ENCODE measurements around the gene MAD1L1. TPM values are rescaled to one million over a fixed set of nuclear protein-coding genes. Genes with fewer than 3 reads are reported as not detected.
A peak's percentile ranks its signal among the peaks of the same experiment; 100 is the strongest.
"Not testable (repeated sequence)": the region's sequence is repeated elsewhere in the genome, so short reads cannot be mapped to it uniquely, and the experiment has no call there.

Gene MAD1L1
- total RNA-seq, 2 experiments from 2014 or later: 157 to 160 TPM

DNA sequence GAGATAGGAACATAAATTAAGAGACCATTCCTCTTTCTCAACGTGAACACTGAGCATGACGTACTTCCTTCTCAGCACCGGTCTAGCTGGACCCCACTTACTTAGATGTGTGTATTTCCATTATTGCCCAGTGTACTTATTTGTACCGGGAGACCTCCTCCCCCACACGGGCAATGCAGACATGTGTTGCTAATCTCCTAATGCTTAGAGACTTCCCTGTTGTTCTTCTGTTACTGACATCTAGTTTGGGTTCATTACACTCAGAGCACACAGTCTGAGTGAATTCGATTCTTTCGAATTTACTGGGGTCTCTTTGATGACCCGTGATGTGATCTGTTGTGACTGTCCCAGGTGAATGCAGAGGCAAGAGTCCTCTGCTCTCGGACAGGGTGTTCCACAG, 260.0 kb downstream of the MAD1L1 start:
- no peak for DNase-seq
- H3K4me1 Mint-ChIP-seq (ENCODE audit: low read depth): peaks cover 31% of the 10 kb centered on the region
- peaks cover 5% of the 10 kb centered on the region for H3K4me1 ChIP-seq (ENCODE audit: insufficient read depth, low read length)

DNA sequence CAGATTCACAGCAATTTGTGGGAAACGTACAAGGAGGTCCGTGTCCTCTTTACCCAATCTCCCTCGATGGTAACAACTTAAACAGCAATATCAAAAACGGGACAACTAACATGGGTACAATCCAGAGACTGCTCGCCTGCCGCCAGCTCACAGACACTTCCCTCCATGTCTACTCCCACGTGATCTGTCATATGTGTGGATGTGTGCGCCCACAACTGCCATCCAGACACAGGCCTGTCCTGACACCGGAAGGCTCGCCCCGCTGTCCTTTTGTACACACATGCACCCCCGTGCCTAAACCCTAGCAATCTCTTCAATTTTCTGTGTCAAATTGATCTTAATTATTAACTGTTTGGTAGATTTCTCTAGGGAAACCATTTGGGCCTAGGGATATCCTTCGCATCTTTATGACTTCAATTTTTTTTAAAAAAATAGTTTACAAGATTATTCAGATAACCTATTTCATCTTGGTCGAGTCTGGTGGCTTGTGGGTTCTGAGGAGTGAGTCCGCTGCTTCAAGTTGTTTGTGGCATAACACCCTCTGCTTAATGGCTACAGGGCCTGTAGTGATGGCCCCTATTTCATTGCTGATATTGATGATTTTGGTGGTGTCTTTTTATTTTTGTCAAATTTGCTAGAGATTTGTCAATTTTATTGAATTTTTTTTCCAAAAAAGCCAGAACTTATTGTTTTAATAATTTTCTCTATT, 260.6 kb downstream of the MAD1L1 start:
- POLR2A ChIA-PET: no interaction called here

More for the DNA sequence above, 260.0 kb downstream of the MAD1L1 start:
- no peak overlapping the region for H3K27ac ChIP-seq (ENCODE audit: low read depth in 1 of 2, low read length in 2 of 2)
- no peak for ATAC-seq (ENCODE audit: poor library complexity)
- ChIA-PET POLR2A (no interaction called here), CTCF (no interaction called here)
- no peaks in the 10 kb centered on the region for H3K9me3 Mint-ChIP-seq
- H3K9me3 ChIP-seq (ENCODE audit: control insufficient read depth in 1 of 2, insufficient read depth in 1 of 2, low read length in 2 of 2): peaks cover 0 to 1% of the 10 kb centered on the region in 2 experiments
- TF ChIP-seq, protein P1, sequence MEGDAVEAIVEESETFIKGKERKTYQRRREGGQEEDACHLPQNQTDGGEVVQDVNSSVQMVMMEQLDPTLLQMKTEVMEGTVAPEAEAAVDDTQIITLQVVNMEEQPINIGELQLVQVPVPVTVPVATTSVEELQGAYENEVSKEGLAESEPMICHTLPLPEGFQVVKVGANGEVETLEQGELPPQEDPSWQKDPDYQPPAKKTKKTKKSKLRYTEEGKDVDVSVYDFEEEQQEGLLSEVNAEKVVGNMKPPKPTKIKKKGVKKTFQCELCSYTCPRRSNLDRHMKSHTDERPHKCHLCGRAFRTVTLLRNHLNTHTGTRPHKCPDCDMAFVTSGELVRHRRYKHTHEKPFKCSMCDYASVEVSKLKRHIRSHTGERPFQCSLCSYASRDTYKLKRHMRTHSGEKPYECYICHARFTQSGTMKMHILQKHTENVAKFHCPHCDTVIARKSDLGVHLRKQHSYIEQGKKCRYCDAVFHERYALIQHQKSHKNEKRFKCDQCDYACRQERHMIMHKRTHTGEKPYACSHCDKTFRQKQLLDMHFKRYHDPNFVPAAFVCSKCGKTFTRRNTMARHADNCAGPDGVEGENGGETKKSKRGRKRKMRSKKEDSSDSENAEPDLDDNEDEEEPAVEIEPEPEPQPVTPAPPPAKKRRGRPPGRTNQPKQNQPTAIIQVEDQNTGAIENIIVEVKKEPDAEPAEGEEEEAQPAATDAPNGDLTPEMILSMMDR (IDR thresholded peaks at IDR 0.05): no peak
- H3K36me3 Mint-ChIP-seq (ENCODE audit: low read depth): peaks cover 8% of the 10 kb centered on the region
- H3K27ac Mint-ChIP-seq: no peak overlapping the region
- H3K36me3 ChIP-seq (ENCODE audit: insufficient read depth, low read length): peaks cover 7% of the 10 kb centered on the region
- no peaks in the 10 kb centered on the region for H3K27me3 Mint-ChIP-seq
- no peak overlapping the region for H3K4me3 ChIP-seq (ENCODE audit: low read length)
- no peaks in the 10 kb centered on the region for H3K27me3 ChIP-seq (ENCODE audit: control insufficient read depth in 1 of 2, insufficient read depth in 2 of 2, low read length in 2 of 2)
- intact Hi-C loops (cut with DNase I, micrococcal nuclease): no loop called here
- H3K4me3 Mint-ChIP-seq: no peak overlapping the region

DNA sequence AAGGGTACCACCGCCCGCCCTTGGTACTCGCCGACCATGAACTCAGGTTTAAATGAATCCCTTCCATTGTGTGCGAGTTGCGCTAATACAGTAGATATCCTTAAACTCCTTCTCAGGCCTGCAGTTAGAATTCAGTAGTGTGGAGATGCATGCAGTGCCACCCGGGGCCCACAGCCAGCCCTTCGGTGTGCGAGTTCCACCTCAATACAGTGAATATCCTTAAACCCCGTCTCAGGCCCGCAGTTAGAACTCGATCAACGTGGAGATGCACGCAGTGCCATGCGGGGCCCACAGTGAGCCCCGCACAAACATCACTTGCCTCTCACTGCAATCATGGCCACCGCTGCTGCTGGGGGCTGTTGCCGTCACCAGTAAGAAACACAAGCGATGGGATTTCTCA, 261.9 kb downstream of the MAD1L1 start:
- Histone ChIP-seq H3K4me3 (ENCODE audit: low read length) (no peak overlapping the region), H3K36me3 (ENCODE audit: insufficient read depth, low read length) (peaks cover 8% of the 10 kb centered on the region), H3K27me3 (ENCODE audit: control insufficient read depth in 1 of 2, insufficient read depth in 2 of 2, low read length in 2 of 2) (no peaks in the 10 kb centered on the region), H3K27ac (ENCODE audit: low read depth in 1 of 2, low read length in 2 of 2) (no peak overlapping the region), H3K4me1 (ENCODE audit: insufficient read depth, low read length) (peaks cover 5% of the 10 kb centered on the region), H3K9me3 (ENCODE audit: control insufficient read depth in 1 of 2, insufficient read depth in 1 of 2, low read length in 2 of 2) (no peaks in the 10 kb centered on the region)
- TF ChIP-seq, protein P1 (IDR thresholded peaks at IDR 0.05): no peak
- intact Hi-C loops (cut with DNase I, micrococcal nuclease): no loop called here
- Mint-ChIP-seq H3K4me3 (no peak overlapping the region), H3K27ac (no peak overlapping the region), H3K9me3 (no peaks in the 10 kb centered on the region), H3K27me3 (no peaks in the 10 kb centered on the region), H3K36me3 (ENCODE audit: low read depth) (peaks cover 15% of the 10 kb centered on the region), H3K4me1 (ENCODE audit: low read depth) (peaks cover 23% of the 10 kb centered on the region)
- POLR2A ChIA-PET: interaction anchor here (1.5 kb wide), 2 partner anchors 31 to 44 kb away, joined by 9 to 10 read pairs; no protein-coding TSS in a partner anchor
- CTCF ChIA-PET: no interaction called here
- ATAC-seq (ENCODE audit: poor library complexity) (no peak), DNase-seq (no peak)

More for the DNA sequence above, 260.6 kb downstream of the MAD1L1 start:
- ATAC-seq (ENCODE audit: poor library complexity): no peak
- Mint-ChIP-seq H3K36me3 (ENCODE audit: low read depth) (peaks cover 14% of the 10 kb centered on the region), H3K9me3 (no peaks in the 10 kb centered on the region), H3K4me1 (ENCODE audit: low read depth) (peaks cover 31% of the 10 kb centered on the region), H3K4me3 (no peak overlapping the region), H3K27me3 (no peaks in the 10 kb centered on the region), H3K27ac (no peak overlapping the region)
- Histone ChIP-seq H3K27me3 (ENCODE audit: control insufficient read depth in 1 of 2, insufficient read depth in 2 of 2, low read length in 2 of 2) (no peaks in the 10 kb centered on the region), H3K4me1 (ENCODE audit: insufficient read depth, low read length) (peaks cover 5% of the 10 kb centered on the region), H3K36me3 (ENCODE audit: insufficient read depth, low read length) (peaks cover 7% of the 10 kb centered on the region), H3K9me3 (ENCODE audit: control insufficient read depth in 1 of 2, insufficient read depth in 1 of 2, low read length in 2 of 2) (no peaks in the 10 kb centered on the region), H3K27ac (ENCODE audit: low read depth in 1 of 2, low read length in 2 of 2) (no peak overlapping the region), H3K4me3 (ENCODE audit: low read length) (no peak overlapping the region)
- intact Hi-C loops (cut with DNase I, micrococcal nuclease): no loop called here
- peak in 1 of 14 experiments; percentile 36 for DNase-seq
- TF ChIP-seq, protein P1 (IDR thresholded peaks at IDR 0.05): no peak
- CTCF ChIA-PET: no interaction called here

DNA sequence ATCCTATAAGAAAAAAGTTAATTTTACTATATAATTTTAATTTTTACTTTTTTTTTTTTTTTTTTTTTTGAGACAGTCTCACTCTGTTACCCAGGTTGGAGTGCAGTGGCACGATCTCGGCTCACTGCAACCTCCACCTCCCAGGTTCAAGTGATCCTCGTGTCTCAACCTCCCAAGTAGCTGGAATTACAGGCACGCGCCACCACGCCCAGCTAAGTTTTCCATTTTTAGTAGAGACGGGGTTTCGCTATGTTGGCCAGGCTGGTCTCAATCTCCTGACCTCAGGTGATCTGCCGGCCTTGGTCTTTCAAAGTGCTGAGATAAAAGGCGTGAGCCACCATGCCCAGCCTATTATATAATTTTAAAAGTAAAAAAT, 262.5 kb downstream of the MAD1L1 start:
- intact Hi-C loops (cut with DNase I, micrococcal nuclease); H3K27me3 Mint-ChIP-seq; H3K9me3 ChIP-seq (ENCODE audit: control insufficient read depth in 1 of 2, insufficient read depth in 1 of 2, low read length in 2 of 2); H3K36me3 ChIP-seq (ENCODE audit: insufficient read depth, low read length); H3K4me3 ChIP-seq (ENCODE audit: low read length); ATAC-seq (ENCODE audit: poor library complexity); DNase-seq; H3K27ac ChIP-seq (ENCODE audit: low read depth in 1 of 2, low read length in 2 of 2); H3K27me3 ChIP-seq (ENCODE audit: control insufficient read depth in 1 of 2, insufficient read depth in 2 of 2, low read length in 2 of 2); H3K9me3 Mint-ChIP-seq; H3K4me1 ChIP-seq (ENCODE audit: insufficient read depth, low read length); H3K4me3 Mint-ChIP-seq: not testable (repeated sequence)
- H3K4me1 Mint-ChIP-seq (ENCODE audit: low read depth): peaks cover 18% of the 10 kb centered on the region
- CTCF ChIA-PET: interaction anchor here (1.3 kb wide), 1 partner anchor 45 kb away, joined by 3 read pairs; no protein-coding TSS in a partner anchor
- H3K27ac Mint-ChIP-seq: peak overlapping the region; percentile 67
- peaks cover 15% of the 10 kb centered on the region for H3K36me3 Mint-ChIP-seq (ENCODE audit: low read depth)
- POLR2A ChIA-PET: interaction anchor here (1.5 kb wide), 2 partner anchors 30 to 44 kb away, joined by 9 to 10 read pairs; no protein-coding TSS in a partner anchor
